ENCODE measurements around the gene SRSF4. TPM values are rescaled to one million over a fixed set of nuclear protein-coding genes. Genes with fewer than 3 reads are reported as not detected.

The SRSF4 gene
- total and polyA plus RNA-seq, 9 of the 15 experiments (the other 6 are each of a cell fraction or from before 2014, with no cell fraction given): 15.9 to 132 (median 82.0) TPM

- no peak for TF ChIP-seq PCBP2 (IDR thresholded peaks at IDR 0.05; ENCODE audit: low read depth, low read length, poor library complexity, severe bottlenecking)
- TF ChIP-seq GATA2 (CRISPR knock-in tag; IDR thresholded peaks at IDR 0.05): peak; percentile 49; the same call in 1 of the 2 replicates
- no peak for TF ChIP-seq CEBPG (CRISPR knock-in tag; IDR thresholded peaks at IDR 0.05)
- TF ChIP-seq CEBPG (tag; conservative IDR thresholded peaks at IDR 0.05 in 1 of 2, IDR thresholded peaks at IDR 0.05 in 1 of 2): peak; percentile 90 to 92
- no peak for TF ChIP-seq ZNF444 (CRISPR knock-in tag; IDR thresholded peaks at IDR 0.05)
- TF ChIP-seq NCOR1 (IDR thresholded peaks at IDR 0.05): peak; percentile 15; the same call in 1 of the 2 replicates
- TF ChIP-seq GABPB1 (CRISPR knock-in tag; IDR thresholded peaks at IDR 0.05): no peak
- no peak for TF ChIP-seq LEF1 (IDR thresholded peaks at IDR 0.05)
- no peak for TF ChIP-seq PPARD (CRISPR knock-in tag; IDR thresholded peaks at IDR 0.05)
- TF ChIP-seq CHD4 (IDR thresholded peaks at IDR 0.05; ENCODE audit: insufficient read depth, insufficient replicate concordance, low read depth, low read length, poor library complexity, severe bottlenecking): no peak
- no peak for TF ChIP-seq PHB (CRISPR knock-in tag; IDR thresholded peaks at IDR 0.05)
- no peak for TF ChIP-seq NR1H2 (CRISPR knock-in tag; IDR thresholded peaks at IDR 0.05)
- TF ChIP-seq TRIM24 (IDR thresholded peaks at IDR 0.05): no peak
- no peak for TF ChIP-seq MAFK (IDR thresholded peaks at IDR 0.05; ENCODE audit: low read length)
- no peak for TF ChIP-seq ZNF277 (CRISPR knock-in tag; IDR thresholded peaks at IDR 0.05; ENCODE audit: borderline replicate concordance)
- TF ChIP-seq E4F1 (CRISPR knock-in tag; IDR thresholded peaks at IDR 0.05; ENCODE audit: borderline replicate concordance): no peak
- no peak for TF ChIP-seq CHD2 (IDR thresholded peaks at IDR 0.05; ENCODE audit: low read depth, low read length)
- no peak for TF ChIP-seq EGR1 (conservative IDR thresholded peaks at IDR 0.05)
- TF ChIP-seq SRSF7 (optimal IDR thresholded peaks at IDR 0.05; ENCODE audit: low read depth, low read length): no peak
- TF ChIP-seq ZNF197 (CRISPR knock-in tag; IDR thresholded peaks at IDR 0.05; ENCODE audit: low read depth): no peak
- no peak for TF ChIP-seq ZNF445 (CRISPR knock-in tag; IDR thresholded peaks at IDR 0.05; ENCODE audit: low read depth)
These were observed 1.6 kb upstream of the SRSF4 start (continued) for GRCh38 chr1:29183287-29183686.

Measured in K562 (cell line).